ENCODE measurements around the gene SLC25A34.
"Not testable (repeated sequence)": the region's sequence is repeated elsewhere in the genome, so short reads cannot be mapped to it uniquely, and the experiment has no call there.

Gene SLC25A34

DNA sequence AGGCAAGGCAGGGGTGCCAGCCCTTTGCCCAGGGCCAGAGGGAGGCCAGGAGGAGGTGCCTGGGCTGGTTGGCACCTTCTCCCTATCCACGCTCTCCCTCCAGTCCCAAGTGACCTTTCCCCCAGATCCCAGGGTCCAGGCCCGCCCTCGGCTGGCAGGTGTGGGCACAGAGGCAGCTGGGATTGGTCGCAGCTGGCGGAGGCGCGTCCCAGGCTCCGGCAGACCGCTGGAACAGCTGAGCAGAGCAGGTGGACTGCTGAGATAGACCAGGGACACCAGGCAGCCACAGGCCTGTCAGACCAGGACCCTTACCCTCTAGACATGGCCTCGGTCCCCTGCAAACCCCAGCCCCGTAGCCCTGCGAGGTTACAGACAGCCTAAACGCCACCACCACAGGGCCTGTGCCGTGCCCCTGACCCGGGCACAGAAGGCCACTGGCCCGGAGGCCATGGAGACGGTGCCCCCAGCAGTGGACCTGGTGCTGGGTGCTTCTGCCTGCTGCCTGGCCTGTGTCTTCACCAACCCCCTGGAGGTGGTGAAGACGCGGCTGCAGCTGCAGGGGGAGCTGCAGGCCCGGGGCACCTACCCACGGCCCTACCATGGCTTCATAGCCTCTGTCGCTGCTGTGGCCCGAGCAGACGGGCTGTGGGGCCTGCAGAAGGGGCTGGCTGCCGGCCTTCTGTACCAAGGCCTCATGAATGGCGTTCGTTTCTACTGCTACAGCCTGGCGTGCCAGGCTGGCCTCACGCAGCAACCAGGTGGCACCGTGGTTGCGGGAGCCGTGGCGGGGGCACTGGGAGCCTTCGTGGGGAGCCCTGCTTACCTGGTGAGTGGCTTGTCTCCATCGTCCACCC is at the start of gene SLC25A34:
TSS of gene SLC25A34 (plus strand) at position 221 of the 854 bp plus-strand sequence. CDS start at position 449, 228 bp downstream.
- DNase-seq: no peak

GRCh38 chr1:15687446-15687845 is 48.6 kb upstream of the SLC25A34 start:
- DNase-seq: no peak

- DNase-seq: no peak
These were observed 45.7 kb upstream of the SLC25A34 start for GRCh38 chr1:15690317-15690716.

- no peak for DNase-seq
These were observed 44.5 kb upstream of the SLC25A34 start for GRCh38 chr1:15691434-15692032.

GRCh38 chr1:15692121-15692682 is 43.9 kb upstream of the SLC25A34 start:
- DNase-seq: no peak

GRCh38 chr1:15693371-15693770 is 42.7 kb upstream of the SLC25A34 start:
- no peak for DNase-seq

- DNase-seq: no peak
These were observed 39.0 kb upstream of the SLC25A34 start for GRCh38 chr1:15696956-15697521.

DNA sequence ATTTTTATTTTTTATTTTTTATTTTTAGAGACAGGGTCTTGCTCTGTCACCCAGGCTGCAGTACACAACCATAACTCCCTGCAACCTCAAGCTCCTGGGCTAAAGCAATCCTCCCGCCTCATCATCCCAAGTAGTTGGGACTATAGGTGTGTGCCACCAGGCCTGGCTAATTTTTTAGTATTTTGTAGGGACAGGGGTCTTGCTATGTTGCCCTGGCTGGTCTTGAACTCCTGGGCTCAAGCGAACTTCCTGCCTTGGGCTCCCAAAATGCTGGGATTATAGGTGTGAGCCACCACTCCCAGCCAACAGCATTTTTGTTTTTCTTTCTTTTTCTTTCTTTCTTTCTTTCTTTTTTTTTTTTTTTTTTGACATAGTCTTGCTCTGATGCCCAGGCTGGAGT is 37.9 kb upstream of the SLC25A34 start:
- DNase-seq: no peak

DNA sequence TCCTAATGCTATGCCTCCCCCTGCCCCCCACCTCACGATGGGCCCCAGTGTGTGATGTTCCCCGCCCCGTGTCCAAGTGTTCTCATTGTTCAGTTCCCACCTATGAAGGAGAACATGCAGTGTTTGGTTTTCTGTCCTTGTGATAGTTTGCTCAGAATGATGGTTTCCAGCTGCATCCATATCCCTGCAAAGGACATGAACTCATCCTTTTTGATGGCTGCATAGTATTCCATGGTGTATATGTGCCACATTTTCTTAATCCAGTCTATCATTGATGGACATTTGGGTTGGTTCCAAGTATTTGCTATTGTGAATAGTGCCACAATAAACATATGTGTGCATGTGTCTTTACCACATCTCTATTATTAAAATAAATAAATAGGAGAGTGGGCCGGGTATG is 36.7 kb upstream of the SLC25A34 start:
- DNase-seq: not testable (repeated sequence)

DNA sequence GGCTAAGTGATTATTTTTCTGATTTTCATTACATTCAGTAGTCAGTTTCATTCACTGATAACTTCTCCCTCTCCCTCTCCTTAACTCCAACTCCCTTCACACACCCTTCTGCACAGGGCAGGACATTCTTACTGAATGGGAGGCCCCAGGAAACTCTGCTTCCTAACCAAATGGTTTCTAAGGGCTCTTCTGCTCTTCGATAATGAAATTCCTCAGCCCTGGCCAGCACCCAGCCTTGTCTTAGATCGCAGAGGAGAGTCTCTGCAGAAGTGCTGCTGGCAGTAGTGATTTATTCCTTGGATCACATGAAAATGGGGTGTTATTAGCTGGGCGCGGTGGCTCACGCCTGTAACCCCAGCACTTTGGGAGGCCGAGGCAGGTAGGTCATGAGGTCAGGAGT is 35.5 kb upstream of the SLC25A34 start:
- no peak for DNase-seq

DNA sequence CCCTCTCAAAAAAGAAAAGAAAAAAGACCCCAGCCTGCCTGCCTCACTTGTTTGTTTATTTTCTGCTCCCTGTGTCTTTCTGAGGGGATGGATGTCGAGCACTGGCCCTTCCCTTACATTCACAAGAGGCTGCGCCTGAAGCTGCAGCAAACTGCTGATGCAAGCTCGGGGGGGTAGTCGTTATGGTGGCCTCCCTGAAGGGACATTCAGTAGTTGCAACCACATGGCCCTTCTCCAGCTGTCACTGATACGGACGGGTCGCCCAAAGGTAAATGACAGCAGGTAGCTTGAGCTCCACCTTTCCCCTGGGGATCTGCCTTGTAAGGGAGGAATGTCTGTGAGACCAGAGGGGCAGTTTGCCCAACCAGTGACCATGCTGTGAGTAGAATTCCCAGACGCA is 34.3 kb upstream of the SLC25A34 start:
- no peak for DNase-seq

DNA sequence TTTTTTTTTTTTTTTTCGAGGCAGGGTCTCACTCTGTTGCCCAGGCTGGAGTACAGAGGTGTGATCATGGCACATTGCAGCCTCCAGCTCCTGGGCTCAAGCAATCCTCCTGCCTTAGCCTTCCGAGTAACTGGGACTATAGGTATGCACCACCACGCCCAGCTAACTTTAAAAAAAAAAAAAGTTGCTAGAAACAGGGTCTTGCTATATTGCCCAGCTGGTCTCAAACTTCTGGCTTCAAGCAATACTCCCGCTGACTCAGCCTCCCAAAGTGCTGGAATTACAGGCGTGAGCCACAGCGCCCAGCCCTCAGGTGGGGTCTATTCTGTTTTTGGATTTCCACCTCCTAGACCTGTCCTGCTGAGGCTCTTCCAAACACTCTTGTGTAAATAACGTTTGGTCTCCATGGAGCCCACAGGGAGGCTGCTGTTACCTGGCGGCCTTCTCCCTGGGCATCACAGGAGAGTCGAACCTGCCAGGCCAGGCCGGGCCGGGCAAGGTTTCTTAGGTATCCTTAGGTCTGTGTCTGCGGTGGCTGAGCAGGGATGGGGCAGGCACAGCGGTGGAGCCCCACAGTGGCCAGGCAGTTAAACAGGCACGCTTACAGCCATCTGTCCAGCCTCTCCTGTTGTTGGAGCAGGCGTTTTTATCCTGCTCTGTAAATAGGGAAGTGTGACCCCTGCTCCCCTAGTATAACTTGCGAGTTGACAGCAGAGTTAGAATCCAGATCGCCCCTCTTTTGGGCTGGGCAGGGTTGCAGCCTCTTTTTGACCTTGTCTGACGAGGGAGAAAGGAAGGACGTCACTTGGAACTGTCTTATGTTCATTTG is 33.1 kb upstream of the SLC25A34 start:
- no peak for DNase-seq

- DNase-seq: no peak
These were observed 32.5 kb upstream of the SLC25A34 start for GRCh38 chr1:15703562-15703961.

- DNase-seq: no peak
These were observed 31.4 kb upstream of the SLC25A34 start for GRCh38 chr1:15704526-15705183.

GRCh38 chr1:15705184-15705566 is 30.9 kb upstream of the SLC25A34 start:
- no peak for DNase-seq

GRCh38 chr1:15706751-15707150 is 29.3 kb upstream of the SLC25A34 start:
- DNase-seq: no peak

GRCh38 chr1:15707239-15707925 is 28.7 kb upstream of the SLC25A34 start:
- DNase-seq: no peak

DNA sequence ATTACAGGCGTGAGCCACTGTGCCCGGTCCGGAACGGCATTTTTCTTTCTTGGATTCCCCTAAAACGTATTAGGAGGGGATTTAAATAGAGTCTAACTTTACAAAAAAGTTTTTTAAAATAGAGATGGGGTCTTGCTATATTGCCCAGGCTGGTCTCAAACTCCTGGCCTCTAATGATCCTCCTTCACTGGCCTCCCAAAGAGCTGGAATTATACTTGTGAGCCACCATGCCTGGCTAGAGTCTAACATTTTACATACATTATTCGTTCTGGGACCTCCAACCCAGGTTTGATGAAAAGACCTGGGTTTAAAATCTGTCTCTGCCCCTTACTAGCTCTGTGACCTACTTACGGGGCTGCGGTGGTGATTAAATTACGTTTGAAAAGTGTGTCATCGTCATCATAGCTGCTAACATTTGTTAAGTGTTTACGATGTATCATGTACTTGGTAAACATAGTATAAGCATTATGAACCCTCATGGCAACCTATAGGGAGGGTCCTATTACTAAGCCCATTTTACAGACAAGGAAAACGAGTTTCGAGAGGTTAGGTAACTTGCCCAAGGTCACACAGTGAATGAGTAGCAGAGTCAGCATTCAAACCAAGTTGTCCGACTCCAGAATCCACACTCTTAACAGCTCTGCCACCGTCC is 27.4 kb upstream of the SLC25A34 start:
- DNase-seq: no peak

GRCh38 chr1:15709226-15709625 is 26.8 kb upstream of the SLC25A34 start:
- no peak for DNase-seq

DNA sequence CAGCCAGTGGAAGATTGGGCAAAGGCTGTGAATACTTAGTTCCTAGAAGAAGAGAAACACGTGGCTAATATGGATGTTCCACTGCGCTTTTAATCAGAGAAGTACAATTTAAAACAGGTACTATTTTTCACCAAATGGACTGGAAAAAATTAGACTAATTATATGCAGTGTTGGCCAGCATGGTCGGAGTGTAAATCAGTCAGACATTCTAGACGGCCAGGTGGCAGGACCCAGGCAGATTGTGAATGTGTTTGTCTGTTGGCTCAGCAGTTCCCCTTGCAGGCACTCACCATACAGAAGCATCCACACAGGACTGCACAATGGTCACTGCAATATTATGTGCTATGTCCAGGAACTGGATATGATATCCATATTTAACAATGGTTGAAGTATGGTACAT is 23.9 kb upstream of the SLC25A34 start:
- no peak for DNase-seq
